ENCODE measurements around the gene TMIGD3. TPM values are rescaled to one million over a fixed set of nuclear protein-coding genes. Genes with fewer than 3 reads are reported as not detected.
A peak's percentile ranks its signal among the peaks of the same experiment; 100 is the strongest.

The TMIGD3 gene
- total RNA-seq, 2 donors from 2014 or later, result 4.7 to 20.0 TPM

DNA sequence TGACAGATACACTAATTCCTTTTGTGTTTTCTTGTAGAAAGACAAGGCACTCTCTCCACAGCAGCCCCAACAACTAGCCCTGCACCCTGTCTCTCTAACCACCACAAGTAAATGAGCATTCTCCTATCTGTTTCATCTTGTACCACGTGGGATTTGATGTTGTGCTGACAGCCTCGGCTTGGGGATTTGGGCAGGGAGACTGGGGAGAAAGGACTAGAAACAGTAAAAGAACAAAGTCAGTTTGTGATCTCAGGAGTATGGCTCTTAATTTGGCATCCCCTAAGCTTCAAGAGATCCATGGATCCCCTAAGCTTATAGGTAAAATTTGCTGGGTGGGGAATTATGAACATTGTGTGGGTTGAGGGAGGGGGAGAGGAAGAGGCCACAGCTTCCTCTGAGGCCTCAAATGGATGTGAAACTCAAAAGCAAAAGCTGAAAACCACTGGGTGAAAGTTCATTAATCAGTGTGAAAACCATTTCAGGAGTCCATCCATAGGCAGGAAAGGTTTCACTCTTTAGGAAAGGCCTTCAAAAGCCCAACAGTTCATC is 26.6 kb downstream of the TMIGD3 start:
- peaks cover 7% of the 10 kb centered on the region in 2 donors for H3K4me1 ChIP-seq (ENCODE audit: control insufficient read depth in 1 of 2, low read depth in 2 of 2)
- no peak for ATAC-seq (ENCODE audit: insufficient number of reproducible peaks, low FRiP score, low read depth)
- H3K27me3 ChIP-seq (replicated peaks; ENCODE audit: insufficient read depth), result no peaks in the 10 kb centered on the region
- no peak overlapping the region for H3K27ac ChIP-seq
- no peak overlapping the region for H3K4me3 ChIP-seq
- TF ChIP-seq, protein P1, sequence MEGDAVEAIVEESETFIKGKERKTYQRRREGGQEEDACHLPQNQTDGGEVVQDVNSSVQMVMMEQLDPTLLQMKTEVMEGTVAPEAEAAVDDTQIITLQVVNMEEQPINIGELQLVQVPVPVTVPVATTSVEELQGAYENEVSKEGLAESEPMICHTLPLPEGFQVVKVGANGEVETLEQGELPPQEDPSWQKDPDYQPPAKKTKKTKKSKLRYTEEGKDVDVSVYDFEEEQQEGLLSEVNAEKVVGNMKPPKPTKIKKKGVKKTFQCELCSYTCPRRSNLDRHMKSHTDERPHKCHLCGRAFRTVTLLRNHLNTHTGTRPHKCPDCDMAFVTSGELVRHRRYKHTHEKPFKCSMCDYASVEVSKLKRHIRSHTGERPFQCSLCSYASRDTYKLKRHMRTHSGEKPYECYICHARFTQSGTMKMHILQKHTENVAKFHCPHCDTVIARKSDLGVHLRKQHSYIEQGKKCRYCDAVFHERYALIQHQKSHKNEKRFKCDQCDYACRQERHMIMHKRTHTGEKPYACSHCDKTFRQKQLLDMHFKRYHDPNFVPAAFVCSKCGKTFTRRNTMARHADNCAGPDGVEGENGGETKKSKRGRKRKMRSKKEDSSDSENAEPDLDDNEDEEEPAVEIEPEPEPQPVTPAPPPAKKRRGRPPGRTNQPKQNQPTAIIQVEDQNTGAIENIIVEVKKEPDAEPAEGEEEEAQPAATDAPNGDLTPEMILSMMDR (IDR thresholded peaks at IDR 0.05), result no peak
- DNase-seq (ENCODE audit: low spot score), result no peak
- H3K9me3 ChIP-seq, result no peaks in the 10 kb centered on the region
- H3K36me3 ChIP-seq, result no peaks in the 10 kb centered on the region

DNA sequence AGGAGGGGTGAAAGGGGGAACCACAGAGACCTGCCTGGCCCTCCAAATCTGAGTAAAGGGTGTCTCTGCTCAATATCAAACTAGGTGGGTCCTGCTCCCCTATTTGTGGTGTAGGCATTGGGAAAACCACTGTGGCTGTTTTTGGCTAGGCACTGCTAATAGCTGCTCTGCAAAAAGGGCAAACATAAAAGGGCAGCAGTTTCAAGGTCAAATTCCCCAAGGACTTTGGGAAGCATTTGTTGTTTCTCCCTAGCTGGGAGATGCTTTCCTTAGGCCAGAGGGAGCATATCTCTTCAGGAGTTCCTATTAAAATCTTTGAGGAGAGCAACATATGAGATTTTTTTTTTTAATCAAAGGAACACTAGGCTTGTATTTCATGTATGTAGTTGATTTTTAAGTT is 27.2 kb downstream of the TMIGD3 start:
- Histone ChIP-seq H3K9me3 (no peaks in the 10 kb centered on the region), H3K4me3 (peak overlapping the region; percentile 21), H3K27ac (no peak overlapping the region), H3K4me1 (ENCODE audit: control insufficient read depth in 1 of 2, low read depth in 2 of 2) (peaks cover 7% of the 10 kb centered on the region in 2 donors), H3K27me3 (replicated peaks; ENCODE audit: insufficient read depth) (no peaks in the 10 kb centered on the region), H3K36me3 (no peaks in the 10 kb centered on the region)
- DNase-seq (ENCODE audit: low spot score), result no peak
- TF ChIP-seq, protein P1 (IDR thresholded peaks at IDR 0.05), result no peak
- ATAC-seq (ENCODE audit: insufficient number of reproducible peaks, low FRiP score, low read depth), result no peak

DNA sequence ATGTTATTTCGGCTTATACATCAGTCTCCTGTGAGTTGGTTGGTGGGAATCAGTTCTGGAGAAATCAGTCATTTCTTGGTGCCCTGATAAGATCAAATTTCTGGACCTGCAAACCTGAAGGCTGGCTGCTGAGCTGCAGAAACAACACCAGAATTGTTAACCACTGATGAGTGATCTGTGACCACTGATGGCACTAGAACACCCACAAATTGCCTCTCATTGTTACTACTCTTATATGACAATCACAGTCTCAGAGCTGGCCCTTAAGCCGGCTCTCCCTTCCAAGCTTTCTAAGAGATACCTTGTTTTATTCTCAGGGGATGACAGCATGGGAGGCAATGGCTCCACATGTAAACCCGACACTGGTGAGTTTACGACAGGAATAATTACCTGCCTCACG is 27.7 kb downstream of the TMIGD3 start:
- Histone ChIP-seq H3K9me3 (no peaks in the 10 kb centered on the region), H3K4me3 (peak overlapping the region; percentile 63), H3K4me1 (ENCODE audit: control insufficient read depth in 1 of 2, low read depth in 2 of 2) (peaks cover 7% of the 10 kb centered on the region in 2 donors), H3K36me3 (no peaks in the 10 kb centered on the region), H3K27ac (no peak overlapping the region), H3K27me3 (replicated peaks; ENCODE audit: insufficient read depth) (no peaks in the 10 kb centered on the region)
- no peak for DNase-seq (ENCODE audit: low spot score)
- no peak for ATAC-seq (ENCODE audit: insufficient number of reproducible peaks, low FRiP score, low read depth)
- TF ChIP-seq, protein P1 (IDR thresholded peaks at IDR 0.05), result no peak

DNA sequence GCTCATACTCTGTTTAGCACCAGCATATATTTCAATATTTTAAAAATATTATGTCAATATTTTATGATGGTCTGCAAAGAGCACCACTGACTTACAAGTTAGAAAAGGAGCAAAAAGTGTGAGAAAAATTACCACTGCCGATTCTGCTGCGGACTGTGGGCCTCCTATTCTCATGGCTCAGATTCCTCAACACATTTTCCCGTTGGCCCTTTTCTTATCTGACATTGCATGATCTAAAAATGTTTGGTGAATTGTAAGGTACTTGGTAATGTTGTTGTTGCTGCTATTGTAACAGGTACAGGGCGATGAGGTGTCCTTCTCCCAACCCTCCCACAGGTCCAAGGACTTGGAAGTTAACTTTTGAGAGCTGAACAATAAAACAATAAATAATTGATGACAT is 28.9 kb downstream of the TMIGD3 start:
- H3K4me3 ChIP-seq, result peak overlapping the region; percentile 63
- no peak for ATAC-seq (ENCODE audit: insufficient number of reproducible peaks, low FRiP score, low read depth)
- TF ChIP-seq, protein P1 (IDR thresholded peaks at IDR 0.05), result no peak
- peaks cover 7% of the 10 kb centered on the region in 2 donors for H3K4me1 ChIP-seq (ENCODE audit: control insufficient read depth in 1 of 2, low read depth in 2 of 2)
- H3K27ac ChIP-seq, result peak overlapping the region in 1 of 2 donors; percentile 59
- no peaks in the 10 kb centered on the region for H3K27me3 ChIP-seq (replicated peaks; ENCODE audit: insufficient read depth)
- H3K9me3 ChIP-seq, result no peaks in the 10 kb centered on the region
- H3K36me3 ChIP-seq, result no peaks in the 10 kb centered on the region
- DNase-seq (ENCODE audit: low spot score), result no peak

DNA sequence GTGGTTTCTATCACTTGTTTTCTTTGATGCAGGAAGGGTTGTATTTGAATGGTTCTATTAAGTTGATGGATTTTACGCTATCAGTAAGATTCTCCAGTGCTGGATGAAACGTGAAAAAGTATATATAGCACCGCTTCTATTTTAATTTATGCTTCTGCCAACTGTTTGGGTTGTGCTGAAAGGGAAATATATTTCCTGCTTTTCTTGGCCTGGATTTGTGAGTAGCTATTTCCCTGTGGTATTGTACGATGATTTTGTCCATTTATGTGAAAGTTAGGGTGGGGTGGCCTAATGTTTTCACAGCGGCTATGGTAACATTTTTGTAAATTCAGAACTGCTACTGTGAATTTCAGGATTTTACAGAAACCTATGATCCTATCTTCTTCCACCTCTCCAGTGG is 29.3 kb downstream of the TMIGD3 start:
- Histone ChIP-seq H3K9me3 (no peaks in the 10 kb centered on the region), H3K4me3 (peak overlapping the region; percentile 63), H3K36me3 (no peaks in the 10 kb centered on the region), H3K27ac (peak overlapping the region; percentile 11 to 59), H3K4me1 (ENCODE audit: control insufficient read depth in 1 of 2, low read depth in 2 of 2) (peaks cover 7% of the 10 kb centered on the region in 2 donors), H3K27me3 (replicated peaks; ENCODE audit: insufficient read depth) (no peaks in the 10 kb centered on the region)
- DNase-seq (ENCODE audit: low spot score) (no peak), ATAC-seq (ENCODE audit: insufficient number of reproducible peaks, low FRiP score, low read depth) (peak; percentile 3)
- TF ChIP-seq, protein P1 (IDR thresholded peaks at IDR 0.05), result no peak
